Adrenal gland (tissue), 12 donors: Measurements from ENCODE around the gene MRPS26. TPM values are rescaled to one million over a fixed set of nuclear protein-coding genes. Genes with fewer than 3 reads are reported as not detected.
A peak's percentile ranks its signal among the peaks of the same experiment; 100 is the strongest.

Experiments
- DNase-seq, 7 donors: peaks; one replicate each; pipeline ENCODE4 v3.0.0-alpha.2; 2019 to 2020
- H3K27ac ChIP-seq, 5 donors: fragments of 200-600 bp; sonication (generic) in 4 of 5; 1 replicate in 3 of 5; 2 replicates in 2 of 5; pipeline versions ENCODE4 v1.5.1 to v1.8.0; 2016 to 2020; ENCODE audit warnings: mild to moderate bottlenecking in 1 of 5
- H3K27me3 ChIP-seq: fragments of 200-600 bp; 2 replicates; pipeline ENCODE4 v1.8.0; 2021
- H3K36me3 ChIP-seq, 2 donors: fragments of 200-600 bp; replicated peaks in 1 of 2; 1 replicate in 1 of 2; 2 replicates in 1 of 2; pipeline versions ENCODE4 v1.5.1 to v1.8.0; 2018 to 2022
- H3K4me1 ChIP-seq, 2 donors: fragments of 200-600 bp; replicated peaks in 1 of 2; 1 replicate in 1 of 2; 2 replicates in 1 of 2; pipeline versions ENCODE4 v1.5.1 to v1.8.0; 2018 to 2021
- H3K4me3 ChIP-seq, 4 donors: fragments of 200-600 bp; sonication (generic) in 3 of 4; one replicate each; pipeline ENCODE4 v1.5.1; 2016 to 2018
- H3K9me3 ChIP-seq, 3 donors: fragments of 200-600 bp; sonication (generic) in 1 of 3; replicated peaks in 1 of 3; 1 replicate in 2 of 3; 2 replicates in 1 of 3; pipeline versions ENCODE4 v1.5.1 to v1.8.0; 2016 to 2021
- POLR2A ChIP-seq, 2 donors: fragments of 450-650 bp; IDR thresholded peaks; one replicate each; pipeline ENCODE4 v1.6.1; 2017; ENCODE audit warnings: antibody characterized with exemption in 2 of 2, mild to moderate bottlenecking in 2 of 2, moderate library complexity in 1 of 2
- WGBS, 4 donors: extraction: QIAGEN DNeasy Blood & Tissue Kit in 2 of 4; methylation state at CpG; one replicate each; pipeline versions ENCODE4 v1.1.5 to v1.1.7; 2013 to 2017; 5-methylcytosine and 5-hydroxymethylcytosine counted together
- intact Hi-C, 2 donors: fragments of 100-400 bp; cut with DNase I; formaldehyde crosslinking; loops; one replicate each; pipeline versions ENCODE4 v1.14.1 to v1.15.0; 2022 to 2023
- polyA plus RNA-seq, 3 donors: library from polyadenylated mRNA; stranded (reverse); fragments of 200-250 nt in 2 of 3; fragments of 350-450 nt in 1 of 3; fragmentation: Illumina TruSeq in 1 of 3; extraction: RNeasy Lipid Tissue Mini Kit (QIAGEN cat#74804) in 1 of 3; gene quantifications; one replicate each; pipeline ENCODE4 v1.2.3, GENCODE V29; 2013 to 2014
- total RNA-seq, 9 donors: library from RNA; depleted of rRNA in 4 of 9; stranded (reverse); fragments of >200 nt in 4 of 9; fragments of 120-200 nt in 1 of 9; fragmentation: NEBNext Ultra II Directional in 1 of 9; extraction: Animal tissue kit (Norgen Biotek cat#: 25700) in 1 of 9; gene quantifications; one replicate each; pipeline versions ENCODE4 v1.1.0 to v1.2.4, GENCODE V29; 2013 to 2023
- TF ChIP-seq, protein P1 (sequence below), 6 experiments: fragments of 450-650 bp in 4 of 6; fragments of 200-600 bp in 2 of 6; sonication (generic) in 1 of 6; IDR thresholded peaks; 1 replicate in 5 of 6; 2 replicates in 1 of 6; pipeline versions ENCODE4 v1.5.1 to v1.8.0; 2016 to 2021; ENCODE audit warnings: antibody characterized with exemption in 6 of 6, mild to moderate bottlenecking in 2 of 6, moderate library complexity in 1 of 6
- donor health status: healthy with polysubstance abuse.
- donor health status: Bipolar disorder and iron deficiency.
- donor health status: DM: yes; HTN: yes; CAD: no.
- donor health status: DM: no; HTN: no; CAD: no.
- donor health status: DM: no; HTN: no; CAD: no.
- donor health status: DM: yes; HTN: yes; CAD: no.

MRPS26 gene
- total and polyA plus RNA-seq, 12 donors = 27.9 to 145 (median 84.0) TPM

DNA sequence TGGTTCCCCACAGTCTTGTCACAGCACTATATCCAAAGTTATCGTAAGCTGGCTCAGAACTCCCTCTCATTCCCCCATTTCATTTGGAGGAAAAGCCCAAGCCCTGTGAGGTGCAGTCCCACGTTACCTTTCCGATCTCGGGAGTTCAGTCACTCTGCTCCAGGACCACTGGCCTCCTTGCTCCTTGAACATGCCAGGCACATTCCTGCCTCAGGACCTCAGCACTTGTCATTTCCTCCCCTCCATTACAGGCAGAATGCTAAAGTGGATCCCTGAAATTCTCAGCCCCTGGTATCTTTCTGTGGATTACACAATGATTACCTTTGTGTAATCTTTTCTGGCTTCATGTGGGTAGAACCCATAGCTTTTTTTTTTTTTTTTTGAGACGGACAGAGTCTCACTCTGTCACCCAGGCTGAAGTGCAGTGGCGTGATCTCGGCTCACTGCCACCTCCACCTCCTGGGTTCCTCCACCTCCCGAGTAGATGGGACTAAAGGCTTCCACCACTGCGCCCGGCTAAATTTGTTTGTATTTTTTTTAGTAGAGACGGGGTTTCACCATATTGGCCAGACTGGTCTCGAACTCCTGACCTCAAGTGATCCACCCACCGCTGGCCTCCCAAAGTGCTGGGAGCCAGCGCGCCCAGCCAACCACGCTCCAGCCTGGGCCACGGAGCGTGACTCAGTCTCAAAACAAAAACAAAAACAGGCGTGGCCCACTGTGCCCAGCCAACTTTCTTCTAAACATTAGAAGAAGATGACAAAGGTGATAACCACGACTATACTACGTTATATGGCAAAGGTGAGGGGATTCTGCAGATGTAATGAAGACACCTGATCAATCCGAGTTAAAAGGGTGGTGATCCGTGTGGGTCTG, 21.5 kb downstream of the MRPS26 start:
- Histone ChIP-seq H3K36me3 (no peaks in the 10 kb centered on the region), H3K9me3 (no peaks in the 10 kb centered on the region), H3K27ac (peak overlapping the region in 1 of 5 donors; percentile 18), H3K27me3 (no peaks in the 10 kb centered on the region), H3K4me1 (peaks cover 10 to 11% of the 10 kb centered on the region in 2 donors), H3K4me3 (no peak overlapping the region)
- DNase-seq = peak in 1 of 7 donors; percentile 22
- WGBS, 4 donors = 79 to 85% (median 81%) methylated on average over 23 of the region's 23 CpGs
- TF ChIP-seq, protein P1, sequence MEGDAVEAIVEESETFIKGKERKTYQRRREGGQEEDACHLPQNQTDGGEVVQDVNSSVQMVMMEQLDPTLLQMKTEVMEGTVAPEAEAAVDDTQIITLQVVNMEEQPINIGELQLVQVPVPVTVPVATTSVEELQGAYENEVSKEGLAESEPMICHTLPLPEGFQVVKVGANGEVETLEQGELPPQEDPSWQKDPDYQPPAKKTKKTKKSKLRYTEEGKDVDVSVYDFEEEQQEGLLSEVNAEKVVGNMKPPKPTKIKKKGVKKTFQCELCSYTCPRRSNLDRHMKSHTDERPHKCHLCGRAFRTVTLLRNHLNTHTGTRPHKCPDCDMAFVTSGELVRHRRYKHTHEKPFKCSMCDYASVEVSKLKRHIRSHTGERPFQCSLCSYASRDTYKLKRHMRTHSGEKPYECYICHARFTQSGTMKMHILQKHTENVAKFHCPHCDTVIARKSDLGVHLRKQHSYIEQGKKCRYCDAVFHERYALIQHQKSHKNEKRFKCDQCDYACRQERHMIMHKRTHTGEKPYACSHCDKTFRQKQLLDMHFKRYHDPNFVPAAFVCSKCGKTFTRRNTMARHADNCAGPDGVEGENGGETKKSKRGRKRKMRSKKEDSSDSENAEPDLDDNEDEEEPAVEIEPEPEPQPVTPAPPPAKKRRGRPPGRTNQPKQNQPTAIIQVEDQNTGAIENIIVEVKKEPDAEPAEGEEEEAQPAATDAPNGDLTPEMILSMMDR (IDR thresholded peaks at IDR 0.05) = no peak
- TF ChIP-seq POLR2A (IDR thresholded peaks at IDR 0.05) = no peak
- intact Hi-C loops = no loop called here

- Histone ChIP-seq H3K36me3 (no peaks in the 10 kb centered on the region), H3K27me3 (no peaks in the 10 kb centered on the region), H3K9me3 (no peaks in the 10 kb centered on the region), H3K4me3 (no peak overlapping the region), H3K27ac (peak overlapping the region in 1 of 5 donors; percentile 18), H3K4me1 (peaks cover 11% of the 10 kb centered on the region in 2 donors)
- TF ChIP-seq, protein P1 (IDR thresholded peaks at IDR 0.05) = no peak
- no peak for TF ChIP-seq POLR2A (IDR thresholded peaks at IDR 0.05)
- intact Hi-C loops = no loop called here
- DNase-seq = peak in 1 of 7 donors; percentile 16
- WGBS, 4 donors = 69 to 72% (median 70%) methylated on average over 8 of the region's 8 CpGs
Measured at GRCh38 chr20:3068075-3068474, 22.2 kb downstream of the MRPS26 start.

GRCh38 chr20:3068986-3069900, 23.4 kb downstream of the MRPS26 start:
- peak in 6 of 7 donors; percentile 69 to 90 (median 84) for DNase-seq
- Histone ChIP-seq H3K27ac (peak overlapping the region in 3 of 5 donors; percentile 30 to 55 (median 31)), H3K4me1 (peaks cover 11% of the 10 kb centered on the region in 2 donors), H3K27me3 (no peaks in the 10 kb centered on the region), H3K9me3 (no peaks in the 10 kb centered on the region), H3K36me3 (no peaks in the 10 kb centered on the region), H3K4me3 (no peak overlapping the region)
- 65 to 70% (median 67%) methylated on average over 5 to 8 of the region's 8 CpGs for WGBS, 4 donors
- intact Hi-C loops = no loop called here
- TF ChIP-seq, protein P1 (IDR thresholded peaks at IDR 0.05) = no peak
- TF ChIP-seq POLR2A (IDR thresholded peaks at IDR 0.05) = peak in 1 of 2 donors; percentile 26

DNA sequence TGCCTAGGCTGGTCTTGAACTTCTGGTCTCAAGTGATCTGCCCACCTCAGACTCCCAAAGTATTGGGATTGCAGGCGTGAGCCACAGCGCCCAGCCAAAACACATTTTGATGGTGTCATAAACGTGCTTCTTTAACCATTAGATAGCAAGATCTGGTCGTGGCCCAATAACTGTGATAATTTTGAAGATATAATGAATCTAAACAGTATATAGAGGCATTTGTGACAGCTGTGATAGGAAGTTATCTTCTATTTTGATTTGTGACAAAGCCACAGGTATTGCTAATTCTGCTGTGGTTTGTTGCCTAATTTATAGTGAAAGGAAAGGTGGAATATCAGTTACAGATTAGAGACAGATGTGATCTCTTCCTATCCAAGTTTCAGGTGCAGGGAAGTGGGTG, 24.9 kb downstream of the MRPS26 start:
- no peak for DNase-seq
- TF ChIP-seq, protein P1 (IDR thresholded peaks at IDR 0.05) = no peak
- no peak overlapping the region for H3K27ac ChIP-seq
- intact Hi-C loops = no loop called here
- 81 to 91% (median 86%) methylated on average over 4 of the region's 4 CpGs for WGBS, 4 donors
- peaks cover 11% of the 10 kb centered on the region in 2 donors for H3K4me1 ChIP-seq
- H3K27me3 ChIP-seq = no peaks in the 10 kb centered on the region
- H3K4me3 ChIP-seq = no peak overlapping the region
- H3K36me3 ChIP-seq = no peaks in the 10 kb centered on the region
- no peaks in the 10 kb centered on the region for H3K9me3 ChIP-seq
